Neuronal stem cell (in vitro differentiated cells): ENCODE measurements around the gene MTIF3.

ENCODE experiments used
- DNase-seq: peaks from one replicate; pipeline ENCODE4 v3.0.0-alpha.2; 2013; ENCODE audit warnings: low spot score
- H2AFZ ChIP-seq: one replicate; pipeline ENCODE4 v1.6.1; 2013; ENCODE audit warnings: mild to moderate bottlenecking, low read length, inconsistent platforms
- H2AK5ac ChIP-seq: 2 replicates; pipeline ENCODE4 v1.6.1; 2013; ENCODE audit warnings: low read depth, mild to moderate bottlenecking, inconsistent platforms, low read length, moderate library complexity, mixed read lengths
- H2BK120ac ChIP-seq: 2 replicates; pipeline ENCODE4 v1.6.1; 2013; ENCODE audit warnings: low read depth, mild to moderate bottlenecking, inconsistent platforms, low read length, moderate library complexity, mixed read lengths
- H2BK12ac ChIP-seq: one replicate; pipeline ENCODE4 v1.6.1; 2013; ENCODE audit warnings: low read length, inconsistent platforms
- H2BK15ac ChIP-seq: 2 replicates; pipeline ENCODE4 v1.6.1; 2013; ENCODE audit warnings: mild to moderate bottlenecking, low read length, inconsistent platforms, mixed read lengths
- H2BK5ac ChIP-seq: one replicate; pipeline ENCODE4 v1.6.1; 2013; ENCODE audit warnings: inconsistent platforms, mild to moderate bottlenecking, low read length, moderate library complexity
- H3K14ac ChIP-seq: one replicate; pipeline ENCODE4 v1.6.1; 2013; ENCODE audit warnings: low read length, inconsistent platforms
- H3K18ac ChIP-seq: 2 replicates; pipeline ENCODE4 v1.6.1; 2013; ENCODE audit warnings: low read length, inconsistent platforms
- H3K23ac ChIP-seq: 2 replicates; pipeline ENCODE4 v1.6.1; 2013; ENCODE audit warnings: low read depth, mild to moderate bottlenecking, mixed read lengths, low read length, inconsistent platforms; ENCODE audit not compliant: poor library complexity
- H3K27ac ChIP-seq: replicated peaks from 3 replicates; pipeline ENCODE4 v1.5.1; 2013; ENCODE audit warnings: low read length, inconsistent platforms
- H3K27me3 ChIP-seq, 3 experiments: 2 replicates each; pipeline ENCODE4 v1.6.1; 2013; ENCODE audit warnings: low read length in 3 of 3, mild to moderate bottlenecking in 2 of 3, inconsistent platforms in 1 of 3, low read depth in 1 of 3, mixed read lengths in 1 of 3, moderate library complexity in 1 of 3; ENCODE audit not compliant: control insufficient read depth in 3 of 3, insufficient read depth in 3 of 3
- H3K36me3 ChIP-seq, 2 donors: replicated peaks in 1 of 2; 2 replicates each; pipeline ENCODE4 v1.6.1; 2013; ENCODE audit warnings: low read length in 2 of 2; ENCODE audit not compliant: control insufficient read depth in 2 of 2, insufficient read depth in 2 of 2
- H3K4ac ChIP-seq: 2 replicates; pipeline ENCODE4 v1.6.1; 2013; ENCODE audit warnings: inconsistent platforms, mild to moderate bottlenecking, low read length, moderate library complexity
- H3K4me1 ChIP-seq, 2 donors: 1 replicate in 1 of 2; 2 replicates in 1 of 2; pipeline ENCODE4 v1.6.1; 2013; ENCODE audit warnings: low read length in 2 of 2, low read depth in 1 of 2; ENCODE audit not compliant: control insufficient read depth in 2 of 2, insufficient read depth in 1 of 2
- H3K4me2 ChIP-seq: one replicate; pipeline ENCODE4 v1.6.1; 2013; ENCODE audit warnings: mild to moderate bottlenecking, low read length, inconsistent platforms; ENCODE audit not compliant: insufficient read depth, poor library complexity, severe bottlenecking
- H3K4me3 ChIP-seq, 2 donors: 2 replicates each; pipeline ENCODE4 v1.5.1; 2013; ENCODE audit warnings: low read length in 2 of 2, mild to moderate bottlenecking in 2 of 2, inconsistent platforms in 1 of 2, moderate library complexity in 1 of 2
- H3K79me1 ChIP-seq: one replicate; pipeline ENCODE4 v1.6.1; 2013; ENCODE audit warnings: low read depth, mild to moderate bottlenecking, inconsistent platforms, low read length, moderate library complexity
- H3K9ac ChIP-seq: one replicate; pipeline ENCODE4 v1.6.1; 2013; ENCODE audit warnings: mild to moderate bottlenecking, low read depth, low read length, inconsistent platforms; ENCODE audit not compliant: poor library complexity
- H3K9me3 ChIP-seq, 2 donors: replicated peaks in 1 of 2; 2 replicates each; pipeline versions ENCODE3 to v1.6.1; 2013; ENCODE audit warnings: low read length in 2 of 2, mild to moderate bottlenecking in 2 of 2, inconsistent platforms in 1 of 2, low read depth in 1 of 2, mixed read lengths in 1 of 2, moderate library complexity in 1 of 2; ENCODE audit not compliant: control insufficient read depth in 2 of 2, insufficient read depth in 1 of 2
- H4K8ac ChIP-seq: one replicate; pipeline ENCODE4 v1.6.1; 2013; ENCODE audit warnings: low read depth, mild to moderate bottlenecking, inconsistent platforms, low read length, moderate library complexity
- H4K91ac ChIP-seq: one replicate; pipeline ENCODE4 v1.6.1; 2013; ENCODE audit warnings: low read length, low read depth, mild to moderate bottlenecking, inconsistent platforms; ENCODE audit not compliant: poor library complexity
- WGBS, 2 donors: extraction: QIAGEN DNeasy Blood & Tissue Kit; methylation state at CpG; one replicate each; pipeline ENCODE4 v1.1.7; 2013; ENCODE audit warnings: missing lambda C conversion rate in 2 of 2, mixed read lengths in 1 of 2; ENCODE audit not compliant: insufficient read length in 2 of 2, insufficient replicate concordance in 1 of 2; ENCODE audit errors: extremely low coverage in 2 of 2; 5-methylcytosine and 5-hydroxymethylcytosine counted together

The MTIF3 gene

GRCh38 chr13:27448308-27448707 lies 2.1 kb downstream of the MTIF3 start:
- H2BK12ac ChIP-seq, result no peak overlapping the region
- no peak overlapping the region for H3K4me3 ChIP-seq
- no peak overlapping the region for H2AK5ac ChIP-seq
- no peak overlapping the region for H3K4ac ChIP-seq
- no peak overlapping the region for H4K91ac ChIP-seq
- peaks cover 0 to 8% of the 10 kb centered on the region in 2 donors for H3K36me3 ChIP-seq
- H3K4me1 ChIP-seq, result peaks cover 3 to 5% of the 10 kb centered on the region in 2 donors
- no peak overlapping the region for H2BK5ac ChIP-seq
- H3K9me3 ChIP-seq, result no peaks in the 10 kb centered on the region
- H3K79me1 ChIP-seq, result peaks cover 2% of the 10 kb centered on the region
- no peak overlapping the region for H3K18ac ChIP-seq
- DNase-seq, result no peak
- H3K14ac ChIP-seq, result no peak overlapping the region
- H3K23ac ChIP-seq, result no peak overlapping the region
- H3K27ac ChIP-seq, result no peak overlapping the region
- WGBS, 2 donors, result no CpG with 5 or more reads among the region's 4 CpGs
- H3K9ac ChIP-seq, result no peak overlapping the region
- H3K4me2 ChIP-seq, result no peak overlapping the region
- H2BK15ac ChIP-seq, result no peak overlapping the region
- peaks cover 0 to 10% (median 0%) of the 10 kb centered on the region in 3 experiments for H3K27me3 ChIP-seq
- no peak overlapping the region for H2AFZ ChIP-seq
- H4K8ac ChIP-seq, result no peak overlapping the region
- no peak overlapping the region for H2BK120ac ChIP-seq

- DNase-seq, result no peak
Measured at GRCh38 chr13:27446986-27447583, 3.3 kb downstream of the MTIF3 start.

DNA sequence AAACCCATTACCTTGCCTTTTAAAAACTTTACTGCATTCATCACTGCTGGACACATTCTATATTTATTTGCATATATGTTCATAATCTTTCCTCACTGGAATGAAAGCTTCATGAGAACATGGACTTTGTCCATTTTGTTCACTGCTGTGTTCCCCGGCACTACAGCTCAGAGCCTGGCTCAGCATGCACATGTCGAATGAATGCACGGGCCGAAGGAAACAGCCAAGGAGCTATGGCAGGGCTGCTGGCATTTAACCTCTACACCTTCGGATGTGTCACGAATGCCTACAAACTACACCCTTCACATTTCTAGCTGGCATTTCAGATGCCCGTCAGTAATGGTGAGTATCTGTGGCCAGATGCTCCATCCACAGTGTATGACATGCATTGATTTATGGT lies 7.6 kb downstream of the MTIF3 start:
- no peak for DNase-seq
- H3K27ac ChIP-seq, result no peak overlapping the region
- WGBS, 2 donors, result no CpG with 5 or more reads among the region's 7 CpGs

More at GRCh38 chr13:27446986-27447583, 3.3 kb downstream of the MTIF3 start:
- no peak overlapping the region for H2AK5ac ChIP-seq
- WGBS, 2 donors, result no CpG with 5 or more reads among the region's 7 CpGs
- no peak overlapping the region for H4K91ac ChIP-seq
- H3K4me3 ChIP-seq, result no peak overlapping the region
- no peak overlapping the region for H2BK12ac ChIP-seq
- no peak overlapping the region for H3K18ac ChIP-seq
- no peak overlapping the region for H3K9ac ChIP-seq
- peaks cover 2% of the 10 kb centered on the region for H3K79me1 ChIP-seq
- no peak overlapping the region for H2BK120ac ChIP-seq
- no peak overlapping the region for H2BK15ac ChIP-seq
- H3K14ac ChIP-seq, result no peak overlapping the region
- H3K9me3 ChIP-seq, result peaks cover 0 to 3% of the 10 kb centered on the region in 2 donors
- no peak overlapping the region for H3K4me2 ChIP-seq
- peaks cover 2 to 12% of the 10 kb centered on the region in 2 donors for H3K36me3 ChIP-seq
- H3K27ac ChIP-seq, result no peak overlapping the region
- no peak overlapping the region for H2BK5ac ChIP-seq
- H3K4ac ChIP-seq, result no peak overlapping the region
- no peak overlapping the region for H2AFZ ChIP-seq
- no peak overlapping the region for H4K8ac ChIP-seq
- no peak overlapping the region for H3K23ac ChIP-seq
- H3K4me1 ChIP-seq, result peaks cover 3 to 5% of the 10 kb centered on the region in 2 donors
- peaks cover 0 to 10% (median 0%) of the 10 kb centered on the region in 3 experiments for H3K27me3 ChIP-seq

GRCh38 chr13:27442071-27442647 lies 8.2 kb downstream of the MTIF3 start:
- Histone ChIP-seq H3K27me3 (no peaks in the 10 kb centered on the region), H3K36me3 (peaks cover 5 to 48% of the 10 kb centered on the region in 2 donors), H3K4ac (no peak overlapping the region), H2AFZ (no peak overlapping the region), H2BK15ac (no peak overlapping the region), H3K4me2 (no peak overlapping the region), H3K9ac (peak overlapping the region; percentile 61), H3K23ac (no peak overlapping the region), H3K9me3 (peaks cover 0 to 3% of the 10 kb centered on the region in 2 donors), H3K79me1 (no peaks in the 10 kb centered on the region), H2AK5ac (no peak overlapping the region), H4K8ac (no peak overlapping the region), H3K27ac (no peak overlapping the region), H4K91ac (no peak overlapping the region), H2BK5ac (no peak overlapping the region), H2BK12ac (no peak overlapping the region), H3K4me3 (no peak overlapping the region), H3K4me1 (no peaks in the 10 kb centered on the region), H3K18ac (no peak overlapping the region), H3K14ac (no peak overlapping the region), H2BK120ac (no peak overlapping the region)
- 100% methylated on average over 3 of the region's 15 CpGs; no CpG with 5 or more reads in 1 of the 2 donors for WGBS, 2 donors
- DNase-seq, result no peak

More for the DNA sequence above, 7.6 kb downstream of the MTIF3 start:
- Histone ChIP-seq H2AFZ (no peak overlapping the region), H2BK120ac (no peak overlapping the region), H3K4me2 (no peak overlapping the region), H4K91ac (no peak overlapping the region), H2BK5ac (no peak overlapping the region), H3K14ac (no peak overlapping the region), H3K23ac (no peak overlapping the region), H3K18ac (no peak overlapping the region), H3K36me3 (peaks cover 4 to 44% of the 10 kb centered on the region in 2 donors), H4K8ac (no peak overlapping the region), H3K9ac (no peak overlapping the region), H2BK15ac (no peak overlapping the region), H3K79me1 (no peaks in the 10 kb centered on the region), H3K27me3 (no peaks in the 10 kb centered on the region), H2BK12ac (no peak overlapping the region), H3K9me3 (peaks cover 0 to 3% of the 10 kb centered on the region in 2 donors), H2AK5ac (no peak overlapping the region), H3K4me3 (peak overlapping the region in 1 of 2 donors; percentile 68), H3K4me1 (no peaks in the 10 kb centered on the region), H3K4ac (no peak overlapping the region)
